Measurements from ENCODE around the gene SLC16A12.
"Not testable (repeated sequence)": the region's sequence is repeated elsewhere in the genome, so short reads cannot be mapped to it uniquely, and the experiment has no call there.

Gene SLC16A12

DNA sequence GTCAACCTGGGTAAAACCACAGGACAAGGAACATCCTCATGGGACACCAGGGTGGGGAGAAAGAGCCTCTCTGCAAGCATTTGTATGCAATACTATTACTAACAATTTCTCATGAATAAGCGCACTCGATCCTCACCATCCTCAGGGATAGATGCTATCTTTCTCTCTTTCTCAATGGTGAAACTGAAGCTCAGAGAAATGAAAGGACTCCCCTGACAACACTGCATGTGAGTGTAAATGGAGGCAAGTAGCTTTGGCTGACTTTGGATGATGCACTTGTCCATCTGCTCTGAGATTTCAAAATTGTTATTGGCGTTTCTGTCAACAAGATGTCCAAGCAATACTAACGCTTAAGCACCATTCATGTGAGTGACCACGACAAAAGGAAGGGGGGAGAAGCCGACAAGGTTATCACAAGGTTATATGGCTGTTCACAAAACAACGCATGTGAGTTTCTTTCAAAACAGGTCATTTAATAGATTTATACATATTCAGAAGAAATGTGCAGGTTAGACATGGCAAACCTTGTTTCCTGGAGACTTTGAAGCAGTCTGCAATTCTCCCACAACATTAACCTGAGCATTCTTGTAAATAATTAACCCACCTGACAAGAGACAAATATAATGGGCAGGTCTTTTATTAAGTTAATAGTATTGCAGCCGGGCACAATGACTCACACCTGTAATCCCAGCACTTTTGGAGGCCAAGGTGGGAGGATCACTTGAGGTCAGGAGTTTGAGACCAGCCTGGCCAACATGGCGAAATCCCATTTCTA lies 67.0 kb downstream of the SLC16A12 start:
- no peak for DNase-seq

DNA sequence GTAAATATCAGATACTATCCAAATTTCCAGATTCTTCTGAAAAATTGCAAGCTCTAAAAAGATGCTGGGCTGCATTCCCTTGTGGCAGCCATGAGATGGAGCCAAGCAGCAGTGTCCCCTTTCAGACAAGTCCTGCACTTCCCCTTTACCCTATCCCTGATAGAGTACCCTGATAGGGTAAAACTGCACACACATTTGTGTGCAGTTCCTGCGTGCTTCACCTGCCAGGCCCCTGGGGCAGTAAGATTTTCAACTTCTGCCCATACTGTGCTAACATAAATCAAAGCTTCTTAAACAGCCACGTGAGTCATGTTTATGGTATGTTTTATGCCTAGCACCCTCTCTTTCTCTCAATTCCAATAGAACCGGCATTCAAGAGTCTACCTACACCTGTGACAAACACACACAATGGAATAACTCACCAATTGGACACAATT lies 68.8 kb downstream of the SLC16A12 start:
- DNase-seq: no peak

DNA sequence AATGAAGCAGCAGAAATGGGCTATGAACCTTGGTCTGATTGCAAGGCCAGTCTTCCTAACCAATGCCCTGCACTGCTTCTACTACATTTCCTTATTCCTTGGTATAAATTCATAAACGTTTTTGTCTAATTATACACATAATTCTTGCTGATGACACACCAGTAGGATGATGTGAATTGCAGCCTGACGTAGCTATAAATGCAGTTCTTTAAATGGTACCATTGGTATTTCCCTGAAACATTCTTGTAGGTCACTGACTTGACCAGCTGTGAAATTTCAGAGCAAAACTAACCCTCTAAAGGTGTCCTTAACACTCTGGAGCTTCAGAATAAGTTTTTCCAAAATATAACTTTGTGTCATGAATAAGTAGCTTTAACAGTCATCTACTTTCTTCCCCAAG lies 70.2 kb downstream of the SLC16A12 start:
- DNase-seq: no peak

DNA sequence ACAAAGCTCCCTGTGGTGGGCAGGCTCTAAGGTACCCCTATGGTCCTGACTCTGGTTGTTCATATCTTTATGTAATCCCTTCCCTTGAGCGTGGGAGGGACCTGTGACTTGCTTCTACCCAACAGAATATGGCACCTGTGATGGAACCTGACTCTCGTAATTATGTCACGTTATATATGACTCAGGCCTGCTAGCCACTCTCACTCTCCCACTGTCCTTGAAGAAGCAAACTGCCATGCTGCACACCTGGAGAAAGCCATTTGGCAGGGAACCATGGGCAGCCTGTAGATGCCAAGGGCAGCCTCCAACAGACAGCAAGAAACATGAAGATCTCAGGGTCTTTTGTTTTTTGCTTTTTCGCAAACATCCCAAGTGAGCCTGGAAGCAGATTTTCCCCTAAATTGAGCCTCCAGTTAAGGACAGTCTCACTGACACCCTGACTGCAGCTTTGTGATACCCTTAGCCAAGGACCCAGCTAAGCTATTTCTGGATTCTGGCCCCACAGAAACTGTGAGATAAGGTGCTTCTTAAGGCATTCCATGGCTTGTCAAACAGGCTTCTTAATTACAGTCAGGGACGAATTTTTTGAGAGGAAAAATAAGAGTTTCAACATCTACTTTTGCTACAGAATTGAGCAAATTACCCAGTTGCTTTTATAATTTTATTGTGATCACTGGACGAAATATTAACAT lies 71.4 kb downstream of the SLC16A12 start:
- DNase-seq: no peak

DNA sequence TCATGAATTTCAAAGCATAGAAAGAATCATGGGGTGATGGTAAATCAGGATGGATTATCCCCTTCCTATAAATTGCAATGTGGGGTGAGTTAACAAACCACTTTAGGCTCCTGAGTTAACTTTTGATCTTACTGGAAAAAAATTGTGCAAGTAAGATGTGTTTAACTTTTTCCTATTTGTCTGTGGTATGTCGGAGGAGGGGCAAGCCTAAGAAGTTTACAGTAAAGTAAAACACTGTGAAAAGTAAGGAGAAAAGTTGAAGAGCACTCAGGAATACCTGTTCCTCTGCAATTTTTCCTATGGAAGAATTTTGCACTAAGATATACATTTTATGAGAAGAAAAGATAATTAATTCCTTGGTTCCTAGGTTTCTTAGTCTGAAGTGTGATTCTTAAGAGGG lies 76.6 kb downstream of the SLC16A12 start:
- DNase-seq: no peak

DNA sequence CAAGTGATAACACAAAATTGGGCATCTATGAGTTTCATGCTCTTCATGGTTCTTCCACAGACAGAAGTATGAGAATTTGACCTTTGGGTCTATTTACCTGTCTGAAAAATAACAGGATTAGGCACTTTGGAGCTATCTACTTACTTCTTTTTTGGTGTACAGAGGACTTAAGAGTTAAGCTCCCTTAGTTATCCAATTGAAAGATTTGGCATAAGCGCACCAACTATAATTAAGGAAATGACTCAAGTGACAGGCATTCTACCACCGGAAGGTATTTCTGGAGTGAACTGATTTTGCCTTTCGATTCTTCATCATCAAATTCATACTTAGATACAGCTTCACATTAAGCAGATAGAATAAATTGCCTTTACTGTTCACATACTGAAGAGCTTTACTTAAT lies 77.1 kb downstream of the SLC16A12 start:
- no peak for DNase-seq

DNA sequence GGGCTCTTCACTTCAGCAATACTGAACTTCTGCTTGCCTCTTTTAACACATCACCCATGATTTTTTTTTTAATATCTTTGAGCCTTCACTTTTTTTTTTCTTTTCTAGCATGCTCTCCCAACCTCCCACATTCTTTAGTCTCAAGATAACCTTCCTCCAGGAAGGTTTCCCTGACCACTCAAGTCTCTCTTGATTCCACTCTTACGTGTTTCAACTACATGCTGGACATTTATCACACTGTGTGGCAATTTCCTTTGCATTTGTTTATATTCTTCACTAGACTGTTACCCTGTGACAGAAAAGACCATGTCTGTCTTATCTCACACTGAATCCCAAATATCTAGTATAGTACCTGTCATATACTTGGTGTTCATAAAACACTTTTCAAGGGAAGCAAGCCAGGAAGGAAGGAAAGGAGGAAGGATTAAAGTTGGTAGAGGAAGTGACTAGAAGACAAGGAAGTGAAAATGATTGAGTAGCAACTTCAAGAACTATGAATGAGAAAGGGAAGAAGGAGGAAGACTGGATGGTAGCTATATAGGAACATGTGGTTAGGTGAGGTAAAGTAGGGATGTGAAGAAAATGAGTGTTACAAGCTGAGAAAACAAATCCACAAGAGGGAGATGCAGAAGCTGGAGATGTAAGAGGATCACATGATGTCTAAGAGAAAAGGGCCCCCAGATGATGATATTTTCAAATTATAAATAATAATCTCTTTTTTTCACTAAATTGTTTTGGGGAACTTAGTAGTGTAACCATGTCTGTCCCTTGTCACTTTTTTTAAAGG lies 80.6 kb downstream of the SLC16A12 start:
- no peak for DNase-seq

DNA sequence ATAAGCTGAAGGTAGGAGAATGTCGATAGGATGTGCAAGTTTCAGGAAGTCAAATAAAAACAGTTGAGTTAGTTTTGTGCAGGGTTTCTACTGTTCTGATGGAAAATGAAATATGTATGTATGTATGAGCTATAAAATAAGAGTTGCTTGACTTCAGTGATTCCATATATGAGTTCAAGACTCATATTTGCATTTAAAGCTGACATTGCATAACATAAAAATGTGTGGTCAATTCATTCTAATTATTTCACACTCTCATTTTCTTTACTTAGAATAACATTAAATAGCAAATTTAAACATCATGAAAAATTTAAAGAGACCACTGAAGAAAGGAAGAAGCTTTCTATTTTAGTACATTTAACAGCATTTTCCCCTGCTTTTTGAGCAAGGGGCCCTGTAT lies 83.2 kb downstream of the SLC16A12 start:
- no peak for DNase-seq

DNA sequence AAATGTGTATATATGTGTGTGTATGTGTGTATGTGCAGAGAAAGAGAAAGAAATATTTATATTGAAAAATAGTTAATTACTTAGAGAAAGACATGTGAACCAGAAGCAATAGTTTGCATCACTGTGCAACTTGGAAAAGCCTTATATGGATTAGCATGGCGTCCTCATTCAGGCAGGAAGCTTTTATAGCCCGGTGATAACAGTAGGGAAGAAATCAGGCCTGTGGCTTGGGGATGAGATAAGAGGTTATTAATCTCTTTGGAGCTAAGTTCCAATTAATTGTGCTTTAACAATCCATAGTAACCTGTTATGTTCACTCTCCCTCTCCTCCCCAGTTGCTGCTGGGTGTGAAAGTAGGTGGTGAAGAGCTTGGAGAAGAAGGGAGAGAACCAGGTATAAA lies 84.5 kb downstream of the SLC16A12 start:
- no peak for DNase-seq

DNA sequence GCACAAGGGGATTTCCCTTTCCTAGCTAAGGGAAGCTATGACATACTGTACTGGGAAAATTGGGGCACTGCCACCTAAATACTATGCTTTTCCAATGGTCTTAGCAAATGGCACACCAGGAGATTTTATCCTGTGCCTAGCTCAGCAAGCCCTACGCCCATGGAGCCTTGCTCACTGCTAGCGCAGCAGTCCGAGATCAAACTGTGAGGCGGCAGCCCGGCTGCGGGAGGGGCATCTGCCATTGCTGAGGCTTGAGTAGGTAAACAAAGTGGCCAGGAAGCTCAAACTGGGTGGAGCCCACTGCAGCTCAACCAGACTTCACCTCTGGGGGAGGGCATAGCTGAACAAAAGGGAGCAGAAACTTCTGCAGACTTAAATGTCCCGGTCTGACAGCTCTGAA lies 90.6 kb downstream of the SLC16A12 start:
- DNase-seq: not testable (repeated sequence)

DNA sequence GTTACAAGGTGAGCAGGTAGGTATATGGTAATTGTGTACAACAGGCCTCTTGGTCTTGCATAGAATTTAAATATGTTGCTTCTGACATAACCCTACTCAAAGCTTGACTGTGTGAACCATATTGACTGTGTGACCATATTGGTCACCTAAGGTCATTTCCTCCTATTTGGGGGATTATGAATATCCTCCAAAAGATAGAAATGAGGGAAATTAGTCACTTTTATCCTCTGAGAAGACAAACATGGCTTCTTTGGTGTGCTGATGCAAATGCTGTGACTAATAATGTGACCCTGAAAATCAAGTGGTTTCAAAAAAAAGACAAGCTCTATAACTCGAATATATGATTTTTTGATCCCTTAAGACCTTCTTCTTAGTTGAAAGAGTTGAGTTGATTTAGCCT lies 93.1 kb downstream of the SLC16A12 start:
- peak in 1 of 5 experiments; percentile 6 for DNase-seq

DNA sequence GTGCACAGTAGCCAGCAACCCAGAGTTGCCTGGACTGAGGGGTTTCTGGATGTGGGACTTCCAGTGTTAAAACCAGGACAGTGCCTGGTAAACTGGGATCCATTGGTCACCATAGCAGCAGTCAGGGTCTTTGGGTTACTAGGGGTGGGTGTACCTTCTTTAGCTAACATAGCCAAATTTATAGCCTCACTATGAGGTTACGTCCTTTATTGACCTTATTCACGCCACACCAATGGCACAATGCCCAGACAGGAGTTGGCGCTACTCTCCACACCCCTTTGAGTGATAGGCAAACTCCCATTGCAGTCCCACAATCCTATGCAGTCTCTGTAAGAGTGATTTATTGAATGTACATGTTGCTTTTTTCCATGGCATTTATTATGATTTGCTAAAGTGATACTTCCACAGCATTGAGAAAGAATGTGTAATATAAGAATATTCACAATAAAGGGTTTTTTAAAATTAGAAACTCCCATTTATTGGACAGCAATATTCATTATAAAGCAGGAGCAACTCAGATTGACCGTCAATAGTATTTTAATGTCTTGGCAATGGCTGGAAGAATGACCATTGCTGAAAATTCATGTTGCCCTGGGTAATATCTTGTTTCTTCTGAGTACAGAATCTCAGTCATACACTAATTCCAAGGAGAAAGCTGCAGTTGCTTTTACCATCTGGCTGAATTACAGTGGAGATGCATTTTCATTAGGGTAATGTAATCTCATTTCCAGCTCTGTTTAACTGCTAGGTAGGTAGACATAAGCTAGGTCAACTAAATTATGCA lies 95.0 kb downstream of the SLC16A12 start:
- DNase-seq: no peak

DNA sequence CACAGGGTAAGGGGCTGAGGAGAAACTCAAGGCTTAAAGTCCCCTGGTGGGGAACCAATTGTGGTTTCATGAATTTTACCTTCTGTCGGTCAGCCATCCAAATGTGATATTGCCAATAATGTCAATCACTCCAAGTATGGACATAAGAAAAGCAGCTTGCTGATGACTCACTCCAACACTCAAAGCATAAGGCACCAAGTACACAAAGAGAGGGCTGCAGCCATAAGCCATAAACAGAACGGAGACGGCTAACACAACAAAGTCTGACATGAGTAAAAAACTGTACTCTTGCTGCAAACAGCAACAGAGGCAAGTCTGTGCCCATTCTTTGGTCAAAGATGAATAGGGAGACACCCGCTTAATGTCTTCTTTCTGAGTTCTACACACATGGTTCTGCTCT lies 96.9 kb downstream of the SLC16A12 start:
- DNase-seq: no peak

DNA sequence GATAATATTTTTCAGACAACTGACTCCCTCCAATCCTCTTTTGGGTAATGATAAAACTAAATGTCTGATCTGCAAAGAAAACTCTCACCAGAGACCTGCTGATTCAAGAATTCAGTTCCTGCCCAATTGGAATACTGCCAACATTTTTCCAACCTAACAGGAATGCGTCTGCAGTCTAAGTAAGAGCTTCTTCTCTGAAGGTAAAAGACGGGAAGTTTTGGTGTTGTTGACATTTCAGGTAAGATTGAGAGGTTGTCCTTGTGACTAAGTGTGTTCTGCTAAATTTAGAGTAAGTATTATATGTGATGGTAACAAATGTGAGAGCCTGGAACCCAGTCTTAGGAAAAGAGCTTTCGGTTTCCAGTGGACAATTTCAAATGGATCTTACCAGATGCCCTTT lies 103.4 kb downstream of the SLC16A12 start:
- DNase-seq: no peak

DNA sequence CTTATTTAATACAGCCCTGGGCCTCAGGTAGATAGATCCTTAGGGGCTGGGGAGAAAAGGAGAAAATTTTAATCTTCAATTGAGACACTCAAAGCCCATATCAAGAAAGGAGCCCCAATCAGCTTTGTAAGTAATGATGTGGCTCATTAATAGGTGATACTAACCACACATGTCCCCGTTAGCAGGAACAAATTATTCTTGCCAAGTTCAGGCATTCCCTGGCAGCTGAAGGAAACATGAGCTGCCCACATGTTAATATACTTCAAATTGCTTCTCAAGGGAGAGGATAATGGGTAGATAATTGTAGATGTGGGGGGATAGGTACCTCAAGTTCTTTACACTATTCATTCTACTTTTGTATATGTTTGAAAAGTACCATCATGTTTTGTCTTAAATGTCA lies 106.5 kb downstream of the SLC16A12 start:
- no peak for DNase-seq

DNA sequence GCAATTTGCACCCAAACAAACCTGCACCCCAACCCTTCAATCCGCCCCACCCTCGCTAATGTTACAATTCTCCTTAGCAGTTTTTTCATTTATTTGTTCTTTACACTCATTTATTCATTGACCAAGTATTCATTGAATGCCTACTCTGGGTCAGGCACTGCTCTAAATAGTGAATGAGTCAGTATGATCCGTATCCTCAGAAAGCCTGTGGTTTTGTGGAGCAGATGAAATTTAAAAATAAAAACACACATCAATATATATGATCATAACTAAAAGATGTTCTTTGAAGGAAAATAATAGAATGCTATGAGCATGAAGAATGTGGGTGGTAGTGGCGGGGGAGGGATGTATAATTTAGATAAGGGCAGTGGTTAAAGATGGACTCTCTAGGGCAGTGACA lies 107.8 kb downstream of the SLC16A12 start:
- no peak for DNase-seq

DNA sequence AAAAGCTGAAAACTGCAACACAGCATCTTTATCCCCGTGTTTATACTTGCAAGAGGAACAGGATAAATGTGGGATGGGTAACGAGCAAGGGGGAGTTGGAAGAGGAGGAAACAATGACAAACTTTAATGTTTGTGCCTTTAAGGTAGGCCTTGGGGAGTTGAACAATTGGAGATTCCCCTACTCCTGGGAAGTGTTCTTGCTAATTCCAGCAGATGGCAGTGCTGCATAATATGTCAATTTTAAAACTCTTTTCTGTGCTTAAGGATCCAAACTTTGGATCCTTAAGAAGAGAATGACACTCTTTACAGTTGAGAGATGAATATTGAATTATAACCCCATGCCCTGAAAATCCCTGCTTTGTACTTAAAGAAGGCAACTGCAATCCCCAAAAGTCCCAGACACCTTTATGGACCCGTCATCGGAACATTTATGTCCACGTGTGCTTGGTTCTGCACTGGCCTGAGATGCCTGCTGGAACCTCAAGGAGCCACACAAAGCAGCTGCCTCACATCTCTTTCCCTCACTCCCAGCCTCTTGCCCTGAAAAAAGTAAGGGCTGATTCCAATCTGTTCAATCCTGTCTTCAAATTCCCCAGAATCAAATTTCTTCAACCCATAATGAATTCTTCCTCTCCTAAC lies 109.0 kb downstream of the SLC16A12 start:
- DNase-seq: peak in 1 of 5 experiments; percentile 37

DNA sequence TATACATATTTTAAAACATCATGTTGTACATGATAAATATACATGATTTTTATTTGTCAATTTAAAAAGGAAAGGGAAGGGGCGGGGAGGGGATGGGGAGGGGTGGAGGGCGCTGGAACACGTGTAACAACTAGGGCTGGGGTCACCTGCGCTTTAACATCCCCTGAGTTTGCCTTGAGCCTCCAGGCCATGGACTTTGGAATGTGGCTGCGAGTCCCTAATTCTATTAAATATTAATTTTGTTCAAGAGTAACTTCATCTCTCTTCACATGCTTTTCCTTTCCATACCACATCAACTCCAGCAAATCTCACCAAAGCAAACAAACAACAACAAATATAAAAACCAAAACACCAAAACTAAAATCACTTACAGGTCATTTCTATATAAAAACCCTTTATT lies 110.4 kb downstream of the SLC16A12 start:
- no peak for DNase-seq

DNA sequence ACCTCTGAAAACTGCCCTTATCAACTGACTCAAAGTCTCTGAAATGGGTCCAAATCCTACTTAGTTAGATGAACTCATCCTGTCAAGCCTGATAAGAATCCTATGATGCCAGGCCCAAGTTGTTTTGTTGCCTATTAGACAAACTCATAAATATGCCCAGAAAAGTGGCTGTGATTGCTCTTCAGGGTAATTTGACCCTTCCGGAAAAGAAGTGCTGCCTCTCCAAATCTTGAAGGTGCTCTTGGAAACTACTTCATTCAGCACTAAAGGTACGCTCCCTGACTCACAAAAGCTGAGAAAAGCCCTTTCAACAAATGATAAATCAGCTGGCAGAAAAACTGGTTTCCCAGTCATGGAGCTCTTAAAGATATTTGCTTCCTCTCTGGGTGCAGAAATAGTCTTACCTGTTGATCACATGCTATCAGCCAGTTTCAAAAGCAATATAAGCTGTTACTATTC lies 114.3 kb downstream of the SLC16A12 start:
- DNase-seq: no peak

DNA sequence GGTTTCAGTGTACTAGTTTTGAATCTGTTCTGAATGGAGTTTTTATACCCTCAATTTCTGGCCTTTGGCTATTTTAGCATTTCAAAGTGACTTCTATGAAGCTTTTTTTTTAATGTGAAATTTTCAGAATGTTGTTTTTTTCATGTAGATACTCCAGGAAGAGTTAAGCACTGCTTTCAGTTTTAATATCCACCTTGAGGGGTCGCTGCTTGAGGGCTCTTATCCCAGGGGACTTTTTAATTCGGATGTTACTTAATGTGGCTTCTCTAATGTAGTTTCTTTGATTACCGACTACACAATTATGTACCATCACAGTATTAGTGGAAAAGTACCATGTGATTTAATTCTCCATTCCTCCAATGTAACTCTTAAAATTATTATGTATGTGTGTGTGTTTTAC lies 115.8 kb downstream of the SLC16A12 start:
- peak in 2 of 5 experiments; percentile 10 to 26 for DNase-seq

DNA sequence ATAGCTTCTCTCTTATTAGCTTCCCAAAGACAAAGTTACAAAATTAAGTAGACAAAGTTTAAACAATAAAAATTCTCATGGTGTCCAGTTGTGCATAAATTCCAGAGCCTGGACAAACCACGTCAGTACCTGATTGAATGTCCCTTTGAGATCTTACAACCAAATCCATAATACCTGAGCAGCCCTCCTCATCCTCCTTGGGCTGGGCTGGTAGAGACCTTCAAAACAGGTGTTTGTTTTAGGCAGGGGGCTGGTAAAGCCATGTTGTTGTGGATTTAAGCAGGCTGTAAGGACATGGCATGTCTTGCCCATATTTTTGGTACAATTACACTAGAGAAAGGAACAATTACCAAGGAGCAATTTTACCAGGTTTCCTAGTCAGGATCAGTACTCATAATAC lies 118.9 kb downstream of the SLC16A12 start:
- no peak for DNase-seq
